GM12892 (cell line): ENCODE results near the gene NKX2-8.
"Not testable (repeated sequence)": the region's sequence is repeated elsewhere in the genome, so short reads cannot be mapped to it uniquely, and the experiment has no call there.

Source experiments
- POLR2A ChIP-seq: IDR thresholded peaks from 2 replicates; pipeline ENCODE4 v1.6.1; 2011; ENCODE audit warnings: low read depth, low read length, control low read depth
- POLR2AphosphoS5 ChIP-seq: IDR thresholded peaks from 2 replicates; pipeline ENCODE4 v1.6.1; 2011; ENCODE audit warnings: low read depth, low read length, control low read depth
- TAF1 ChIP-seq: IDR thresholded peaks from 2 replicates; pipeline ENCODE4 v1.6.1; 2011; ENCODE audit warnings: low read depth, mild to moderate bottlenecking, control low read depth, low read length, borderline replicate concordance

GRCh38 chr14:36544280-36544679, 38.1 kb downstream of the NKX2-8 start:
- not testable (repeated sequence) for TF ChIP-seq POLR2AphosphoS5, POLR2A, TAF1
